DND-41 (cell line): ENCODE measurements around the gene PTPRZ1.

Experiments used
- ATAC-seq: fragments of 200-7000 bp; cut with Tn5 transposase; 3 replicates; pipeline ENCODE4 v1.9.1; 2021; ENCODE audit warnings: low read depth; ENCODE audit not compliant: insufficient read depth
- DNase-seq: peaks from one replicate; pipeline ENCODE4 v3.0.0-alpha.2; 2020
- H2AFZ ChIP-seq: 2 replicates; pipeline ENCODE4 v1.6.0; 2012; ENCODE audit warnings: low read depth, low read length
- H3K27ac ChIP-seq: 2 replicates; pipeline ENCODE4 v1.5.1; 2012; ENCODE audit warnings: low read length, inconsistent platforms
- H3K27me3 ChIP-seq: fragments of 200-600 bp; sonication (generic); 2 replicates; pipeline ENCODE4 v1.6.0; 2012; ENCODE audit warnings: low read length, mild to moderate bottlenecking, inconsistent platforms; ENCODE audit not compliant: insufficient read depth, poor library complexity
- H3K36me3 ChIP-seq: 2 replicates; pipeline ENCODE4 v1.5.1; 2012; ENCODE audit warnings: low read length, inconsistent platforms; ENCODE audit not compliant: insufficient read depth
- H3K4me1 ChIP-seq: 2 replicates; pipeline ENCODE4 v1.5.1; 2012; ENCODE audit warnings: mild to moderate bottlenecking, low read length; ENCODE audit not compliant: insufficient read depth
- H3K4me2 ChIP-seq: 2 replicates; pipeline ENCODE4 v1.6.0; 2012; ENCODE audit warnings: mild to moderate bottlenecking, moderate library complexity, low read length, inconsistent platforms; ENCODE audit not compliant: insufficient read depth
- H3K4me3 ChIP-seq, 2 experiments: fragments of 200-600 bp in 1 of 2; shearing (Covaris generic) in 1 of 2; 2 replicates each; pipeline ENCODE4 v1.5.1; 2012 to 2016; ENCODE audit warnings: inconsistent platforms in 2 of 2, low read length in 2 of 2, mild to moderate bottlenecking in 2 of 2, low read depth in 1 of 2, moderate library complexity in 1 of 2
- H3K79me2 ChIP-seq: 2 replicates; pipeline ENCODE4 v1.6.0; 2012; ENCODE audit warnings: low read length, inconsistent platforms; ENCODE audit not compliant: insufficient read depth
- H3K9ac ChIP-seq: 2 replicates; pipeline ENCODE4 v1.6.0; 2012; ENCODE audit warnings: low read depth, mild to moderate bottlenecking, inconsistent platforms, low read length, moderate library complexity
- H3K9me3 ChIP-seq: 2 replicates; pipeline ENCODE4 v1.5.1; 2012; ENCODE audit warnings: low read length, moderate library complexity, mild to moderate bottlenecking, inconsistent platforms; ENCODE audit not compliant: insufficient read depth, severe bottlenecking
- H4K20me1 ChIP-seq: 2 replicates; pipeline ENCODE4 v1.6.0; 2012; ENCODE audit warnings: low read length; ENCODE audit not compliant: insufficient read depth
- EZH2 ChIP-seq: IDR thresholded peaks from 3 replicates; pipeline ENCODE4 v1.6.1; 2012; ENCODE audit warnings: borderline replicate concordance, low read depth, mild to moderate bottlenecking, moderate library complexity, low read length, inconsistent platforms; ENCODE audit not compliant: severe bottlenecking
- TF ChIP-seq, protein P1 (sequence below): IDR thresholded peaks from 2 replicates; pipeline ENCODE4 v1.5.1; 2012; ENCODE audit warnings: borderline replicate concordance, low read length, moderate library complexity, mild to moderate bottlenecking; ENCODE audit not compliant: poor library complexity, severe bottlenecking; ENCODE audit errors: extremely low read depth

PTPRZ1 gene

DNA sequence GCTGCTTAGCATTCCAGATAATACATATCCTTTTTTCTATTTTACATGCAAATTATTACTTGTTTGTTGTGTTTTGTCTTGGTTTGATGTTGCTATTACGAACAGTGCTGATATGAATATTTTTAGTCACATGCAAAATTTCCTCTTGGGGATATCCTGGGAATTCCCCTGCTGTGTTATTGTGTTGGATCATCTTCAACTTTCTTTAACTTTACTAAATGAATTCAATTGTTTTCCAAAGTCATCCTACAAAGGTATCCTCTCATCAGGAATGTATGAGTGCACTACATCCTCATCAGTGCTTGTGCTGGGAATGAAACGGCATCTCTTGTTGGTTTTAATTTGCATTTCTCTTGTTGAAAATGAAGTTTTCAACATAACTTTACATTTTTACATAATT is 184.0 kb downstream of the PTPRZ1 start:
- Histone ChIP-seq H3K4me1 (no peaks in the 10 kb centered on the region), H3K9ac (no peak overlapping the region), H3K27me3 (no peaks in the 10 kb centered on the region), H3K27ac (no peak overlapping the region), H3K4me3 (no peak overlapping the region), H3K79me2 (no peaks in the 10 kb centered on the region), H3K36me3 (no peaks in the 10 kb centered on the region), H3K9me3 (no peaks in the 10 kb centered on the region), H4K20me1 (no peaks in the 10 kb centered on the region), H2AFZ (no peak overlapping the region), H3K4me2 (no peak overlapping the region)
- DNase-seq: no peak
- TF ChIP-seq, protein P1, sequence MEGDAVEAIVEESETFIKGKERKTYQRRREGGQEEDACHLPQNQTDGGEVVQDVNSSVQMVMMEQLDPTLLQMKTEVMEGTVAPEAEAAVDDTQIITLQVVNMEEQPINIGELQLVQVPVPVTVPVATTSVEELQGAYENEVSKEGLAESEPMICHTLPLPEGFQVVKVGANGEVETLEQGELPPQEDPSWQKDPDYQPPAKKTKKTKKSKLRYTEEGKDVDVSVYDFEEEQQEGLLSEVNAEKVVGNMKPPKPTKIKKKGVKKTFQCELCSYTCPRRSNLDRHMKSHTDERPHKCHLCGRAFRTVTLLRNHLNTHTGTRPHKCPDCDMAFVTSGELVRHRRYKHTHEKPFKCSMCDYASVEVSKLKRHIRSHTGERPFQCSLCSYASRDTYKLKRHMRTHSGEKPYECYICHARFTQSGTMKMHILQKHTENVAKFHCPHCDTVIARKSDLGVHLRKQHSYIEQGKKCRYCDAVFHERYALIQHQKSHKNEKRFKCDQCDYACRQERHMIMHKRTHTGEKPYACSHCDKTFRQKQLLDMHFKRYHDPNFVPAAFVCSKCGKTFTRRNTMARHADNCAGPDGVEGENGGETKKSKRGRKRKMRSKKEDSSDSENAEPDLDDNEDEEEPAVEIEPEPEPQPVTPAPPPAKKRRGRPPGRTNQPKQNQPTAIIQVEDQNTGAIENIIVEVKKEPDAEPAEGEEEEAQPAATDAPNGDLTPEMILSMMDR: no peak
- TF ChIP-seq EZH2: no peak
- no peak for ATAC-seq

DNA sequence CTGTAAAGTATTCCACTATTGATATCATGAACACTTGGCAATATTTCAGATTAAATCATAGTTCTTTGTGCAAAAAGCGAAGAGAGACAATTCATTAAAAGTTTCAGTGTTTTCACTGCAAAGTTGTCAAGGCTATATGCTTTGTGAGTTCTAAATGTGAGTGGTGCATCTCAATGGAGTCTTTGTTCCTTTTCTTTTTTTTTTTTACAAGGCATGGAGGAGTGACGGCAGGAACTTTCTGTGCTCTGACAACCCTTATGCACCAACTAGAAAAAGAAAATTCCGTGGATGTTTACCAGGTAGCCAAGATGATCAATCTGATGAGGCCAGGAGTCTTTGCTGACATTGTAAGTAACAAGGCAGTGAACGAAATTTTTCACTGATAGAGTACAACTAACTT is 186.6 kb downstream of the PTPRZ1 start:
- Histone ChIP-seq H3K79me2 (no peaks in the 10 kb centered on the region), H3K4me2 (no peak overlapping the region), H3K27ac (no peak overlapping the region), H3K4me1 (no peaks in the 10 kb centered on the region), H3K9ac (no peak overlapping the region), H4K20me1 (no peaks in the 10 kb centered on the region), H2AFZ (no peak overlapping the region), H3K9me3 (no peaks in the 10 kb centered on the region), H3K36me3 (no peaks in the 10 kb centered on the region), H3K27me3 (no peaks in the 10 kb centered on the region), H3K4me3 (no peak overlapping the region)
- no peak for TF ChIP-seq EZH2
- TF ChIP-seq, protein P1: no peak
- DNase-seq (no peak), ATAC-seq (no peak)

DNA sequence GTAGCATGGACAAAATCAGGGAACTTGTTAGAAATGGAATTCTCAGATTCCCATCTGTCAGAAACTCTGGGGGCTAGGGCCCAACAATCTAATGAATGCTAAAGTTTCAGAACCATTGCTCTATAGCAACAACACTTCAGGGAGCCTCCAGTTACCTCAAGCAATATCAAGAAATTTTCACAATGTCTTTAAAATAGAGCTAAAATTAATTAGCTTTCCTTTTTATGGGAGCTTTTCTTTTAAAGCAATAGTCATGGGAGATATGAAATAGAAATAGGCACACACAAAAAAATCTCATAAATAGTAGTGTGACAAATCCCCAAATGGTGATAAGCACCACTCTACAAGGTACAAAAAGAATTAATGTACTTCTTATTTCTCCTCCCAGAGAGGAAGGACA is 190.2 kb downstream of the PTPRZ1 start:
- no peak overlapping the region for H3K4me2 ChIP-seq
- ATAC-seq: no peak
- no peaks in the 10 kb centered on the region for H3K36me3 ChIP-seq
- DNase-seq: no peak
- H3K27ac ChIP-seq: no peak overlapping the region
- no peaks in the 10 kb centered on the region for H3K9me3 ChIP-seq
- H3K4me3 ChIP-seq: no peak overlapping the region
- no peak overlapping the region for H2AFZ ChIP-seq
- H3K9ac ChIP-seq: no peak overlapping the region
- no peaks in the 10 kb centered on the region for H3K27me3 ChIP-seq
- H3K4me1 ChIP-seq: no peaks in the 10 kb centered on the region
- H3K79me2 ChIP-seq: no peaks in the 10 kb centered on the region
- TF ChIP-seq, protein P1: no peak
- TF ChIP-seq EZH2: no peak
- no peaks in the 10 kb centered on the region for H4K20me1 ChIP-seq

DNA sequence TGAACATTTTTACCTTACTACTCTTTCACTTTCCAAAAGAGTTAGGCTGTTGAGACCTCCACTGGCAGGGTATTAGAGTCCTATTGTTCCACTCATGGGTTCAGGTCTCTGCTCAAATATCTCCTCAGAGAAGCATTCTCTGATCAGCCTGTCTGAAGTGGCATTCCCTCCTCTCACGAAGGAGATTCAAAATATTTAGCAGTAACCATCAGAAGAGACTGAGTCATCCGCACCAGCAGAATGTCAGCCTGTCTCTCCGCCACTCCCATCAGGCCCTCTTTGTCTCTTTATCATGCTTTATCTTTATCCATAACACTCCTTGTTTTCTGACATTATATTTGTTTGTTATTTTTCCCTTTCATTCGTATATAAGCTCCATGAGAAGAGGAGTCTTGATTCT is 192.0 kb downstream of the PTPRZ1 start:
- H3K27ac ChIP-seq: no peak overlapping the region
- no peak overlapping the region for H3K4me3 ChIP-seq
- H3K9ac ChIP-seq: no peak overlapping the region
- ATAC-seq (no peak), DNase-seq (no peak)
- no peak for TF ChIP-seq EZH2
- TF ChIP-seq, protein P1: no peak
- no peaks in the 10 kb centered on the region for H3K27me3 ChIP-seq
- no peaks in the 10 kb centered on the region for H3K79me2 ChIP-seq
- H4K20me1 ChIP-seq: no peaks in the 10 kb centered on the region
- H3K36me3 ChIP-seq: no peaks in the 10 kb centered on the region
- no peaks in the 10 kb centered on the region for H3K4me1 ChIP-seq
- H3K9me3 ChIP-seq: no peaks in the 10 kb centered on the region
- no peak overlapping the region for H3K4me2 ChIP-seq
- no peak overlapping the region for H2AFZ ChIP-seq
